HG02588 (cell line): Measurements from ENCODE around the gene HNRNPUL2.
"Not testable (repeated sequence)": the region's sequence is repeated elsewhere in the genome, so short reads cannot be mapped to it uniquely, and the experiment has no call there.

Experiments used
- ATAC-seq: cut with Tn5 transposase; IDR thresholded peaks from one replicate; pipeline ENCODE4 v1.9.1; 2021; ENCODE audit warnings: mild to moderate bottlenecking, moderate library complexity; ENCODE audit not compliant: unreplicated experiment

Gene HNRNPUL2

DNA sequence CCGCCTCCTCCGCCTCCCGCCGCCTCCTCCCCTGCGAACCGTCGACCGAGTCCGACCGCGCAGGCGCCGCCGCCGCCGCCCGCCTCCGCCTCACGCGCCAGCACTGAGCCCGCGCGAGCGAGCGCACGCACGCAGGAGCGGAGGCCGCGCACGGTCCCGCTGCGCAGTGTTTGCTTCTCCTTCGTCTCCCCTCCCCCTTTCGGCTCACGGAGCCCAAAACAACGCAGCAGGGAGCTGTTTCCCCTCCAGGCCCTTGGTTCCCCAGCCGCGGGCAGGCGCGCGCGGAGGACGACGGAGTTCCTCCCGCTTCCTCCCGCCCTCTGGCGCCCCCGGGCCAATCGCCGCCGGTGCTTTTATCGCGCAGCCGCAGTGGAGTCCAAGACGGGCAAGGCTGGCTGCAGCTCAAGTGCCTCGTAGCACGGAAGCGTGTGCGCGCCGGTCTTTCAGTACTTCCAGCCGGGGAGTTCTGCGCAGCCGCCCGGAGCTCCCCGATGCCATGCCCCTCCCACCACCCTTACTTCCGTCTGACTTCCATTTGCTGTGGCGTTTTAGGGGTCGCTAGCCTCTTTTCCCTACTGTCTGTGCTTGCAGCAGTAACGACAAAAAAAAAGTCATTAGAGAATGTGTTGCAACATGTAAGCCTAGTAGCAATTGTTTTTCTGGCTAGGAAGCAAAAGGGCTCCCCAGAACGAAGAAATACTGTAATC lies at the start of gene HNRNPUL2:
HNRNPUL2 (minus strand) TSS at position 293 of the 707 bp plus-strand sequence. CDS start 301 bp downstream, outside the sequence.
- peak; percentile 69 for ATAC-seq

DNA sequence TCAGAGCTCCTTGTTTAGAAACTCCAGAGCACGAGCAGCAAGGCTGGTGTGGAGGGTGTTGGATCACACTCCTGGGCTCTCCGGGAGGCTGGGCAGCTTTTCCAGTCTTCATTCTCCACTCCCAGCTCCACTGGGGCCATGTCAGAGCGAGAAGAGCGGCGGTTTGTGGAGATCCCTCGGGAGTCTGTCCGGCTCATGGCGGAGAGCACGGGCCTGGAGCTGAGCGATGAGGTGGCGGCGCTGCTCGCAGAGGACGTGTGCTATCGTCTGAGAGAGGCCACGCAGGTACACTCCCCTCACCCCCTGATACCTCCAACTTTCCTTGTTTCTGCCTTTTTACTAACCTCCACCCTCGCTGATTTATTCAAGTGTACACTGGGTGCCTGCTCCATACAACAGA lies 48.4 kb upstream of the HNRNPUL2 start:
- no peak for ATAC-seq

DNA sequence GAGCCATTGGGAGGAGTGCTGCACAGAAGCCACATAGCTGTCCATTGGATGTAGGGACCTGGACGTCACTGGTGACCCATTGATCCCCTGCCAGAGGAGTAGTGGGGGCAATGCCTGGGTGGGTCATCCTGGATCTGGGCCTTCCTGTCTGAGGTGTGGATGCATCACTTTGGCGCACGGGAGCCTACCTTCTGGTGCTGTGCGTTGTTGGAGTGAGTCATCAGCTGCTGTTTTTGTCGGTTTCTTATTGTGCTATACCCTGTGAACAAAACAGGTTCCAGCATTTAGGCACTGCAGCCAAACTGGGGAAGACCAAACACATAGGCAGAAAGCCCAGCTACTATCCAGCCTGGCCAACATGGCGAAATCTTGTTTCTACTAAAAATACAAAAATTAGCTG lies 47.1 kb upstream of the HNRNPUL2 start:
- no peak for ATAC-seq

DNA sequence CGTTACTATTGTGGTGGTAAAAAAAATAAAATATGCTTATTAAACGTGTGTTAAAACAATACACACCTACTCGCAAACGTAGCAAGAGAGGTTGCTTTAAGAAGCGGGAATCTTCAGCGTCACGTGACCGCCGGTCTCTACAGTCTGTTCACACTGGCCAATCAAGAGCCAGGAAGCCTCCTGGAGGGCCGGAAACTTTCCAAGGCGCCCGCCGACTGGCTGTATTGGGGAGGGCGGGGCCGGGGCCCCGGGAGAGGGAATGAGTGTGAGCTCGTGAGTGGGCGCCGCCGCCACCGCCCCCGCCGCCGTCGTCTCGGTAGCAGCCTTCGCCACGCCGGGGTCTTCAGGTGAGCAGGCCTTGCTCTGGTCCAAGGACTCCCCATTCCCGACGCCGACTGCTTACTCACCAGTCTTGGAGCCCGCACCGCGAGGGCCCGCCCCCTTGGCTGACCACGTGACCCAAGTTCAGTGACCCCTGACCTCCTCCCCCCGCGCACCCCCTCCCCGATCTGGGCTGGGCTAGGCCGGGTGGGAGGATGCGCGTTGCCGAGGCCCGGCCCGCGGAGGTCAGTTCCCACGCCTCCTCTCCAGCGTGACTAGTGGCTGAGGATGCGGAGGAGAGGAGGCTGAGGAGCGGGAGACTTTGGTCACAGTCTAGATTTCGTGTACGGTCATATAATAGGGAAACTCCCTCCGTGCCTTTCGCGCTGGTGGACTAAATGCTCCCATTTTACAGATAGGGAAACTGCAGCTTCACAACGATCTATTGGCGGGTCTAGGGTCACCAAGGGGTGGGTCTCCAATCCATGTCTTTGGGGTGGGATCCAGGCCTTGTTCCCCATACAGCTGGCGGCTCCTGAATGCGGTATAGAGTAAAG lies 44.1 kb upstream of the HNRNPUL2 start, which contains the start of gene TAF6L:
TAF6L (plus strand) TSS at position 253 of the 878 bp plus-strand sequence. CDS start 4,388 bp downstream, outside the sequence.
- peak; percentile 82 for ATAC-seq

DNA sequence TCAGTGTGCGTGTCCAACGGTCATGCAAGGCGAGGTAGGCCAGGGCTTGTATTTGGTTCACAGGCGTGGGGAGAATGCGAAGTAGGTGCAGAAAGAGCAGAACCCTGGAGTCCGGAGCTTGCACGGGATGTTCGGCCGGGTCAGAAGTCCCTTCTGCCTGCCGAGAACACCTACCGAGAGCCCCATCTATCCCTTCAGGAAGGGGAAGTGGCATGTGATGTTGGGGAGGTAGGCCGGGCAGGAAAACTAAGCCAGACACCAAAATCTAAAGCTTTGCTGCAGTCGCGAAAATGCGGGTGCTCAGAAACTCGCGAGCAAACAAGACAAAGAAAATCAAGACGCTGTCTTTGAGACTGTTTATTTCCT lies 43.5 kb upstream of the HNRNPUL2 start:
- ATAC-seq, result peak; percentile 6

DNA sequence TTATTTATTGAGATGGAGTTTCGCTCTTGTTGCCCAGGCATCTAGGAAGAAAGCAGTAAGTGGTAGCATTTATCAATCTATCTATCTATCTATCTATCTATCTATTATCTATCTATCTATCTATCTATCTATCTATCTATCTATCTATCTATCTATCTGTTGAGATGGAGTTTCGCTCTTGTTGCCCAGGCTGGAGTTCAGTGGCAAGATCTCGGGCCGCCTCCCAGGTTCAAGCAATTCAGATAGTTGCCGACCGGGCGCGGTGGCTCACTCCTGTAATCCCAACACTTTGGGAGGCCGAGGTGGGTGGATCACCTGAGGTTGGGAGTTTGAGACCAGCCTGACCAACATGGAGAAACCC lies 33.6 kb upstream of the HNRNPUL2 start:
- ATAC-seq, result not testable (repeated sequence)

DNA sequence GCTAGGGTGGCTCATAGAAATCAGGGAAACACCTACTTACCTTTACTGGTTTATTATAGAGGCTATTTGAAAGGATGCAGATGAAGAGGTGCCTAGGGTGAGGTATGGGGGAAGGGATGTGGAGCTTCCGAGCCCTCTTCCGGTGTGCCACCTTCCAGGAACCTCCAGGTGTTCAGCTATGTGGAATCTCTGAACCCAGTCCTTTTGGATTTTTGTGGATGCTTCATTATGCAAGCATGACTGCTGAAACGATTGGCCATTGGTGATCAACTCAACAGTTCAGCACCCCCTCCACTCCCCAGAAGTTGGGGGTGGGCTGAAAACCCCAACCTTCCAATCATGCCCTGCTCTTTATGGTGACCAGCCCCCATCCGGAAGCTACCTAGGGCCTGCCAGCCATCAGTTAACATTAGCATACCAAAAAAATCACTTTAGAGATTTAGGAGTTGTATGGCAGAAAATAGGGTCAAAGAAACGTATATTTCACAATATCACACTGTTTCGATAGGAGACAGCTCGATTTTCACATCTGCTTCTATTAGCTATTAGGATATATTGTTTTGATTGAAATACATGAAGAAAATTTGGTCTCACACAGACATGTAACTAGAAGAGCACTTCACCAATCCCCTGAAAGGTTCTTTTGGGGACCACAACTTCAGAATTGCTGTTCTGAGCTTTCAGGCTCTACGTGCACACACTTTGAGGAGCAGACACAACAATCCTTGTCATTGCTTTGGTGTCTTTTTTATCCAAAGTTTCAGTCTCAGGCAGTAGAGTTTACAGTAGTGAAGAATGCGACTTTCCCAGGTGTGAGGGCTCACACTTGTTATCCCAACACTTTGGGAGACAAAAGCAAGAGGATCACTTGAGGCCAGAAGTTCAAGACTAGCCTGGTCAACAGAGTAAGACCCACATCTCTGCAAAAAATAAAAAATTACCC lies 30.9 kb upstream of the HNRNPUL2 start:
- ATAC-seq, result no peak

DNA sequence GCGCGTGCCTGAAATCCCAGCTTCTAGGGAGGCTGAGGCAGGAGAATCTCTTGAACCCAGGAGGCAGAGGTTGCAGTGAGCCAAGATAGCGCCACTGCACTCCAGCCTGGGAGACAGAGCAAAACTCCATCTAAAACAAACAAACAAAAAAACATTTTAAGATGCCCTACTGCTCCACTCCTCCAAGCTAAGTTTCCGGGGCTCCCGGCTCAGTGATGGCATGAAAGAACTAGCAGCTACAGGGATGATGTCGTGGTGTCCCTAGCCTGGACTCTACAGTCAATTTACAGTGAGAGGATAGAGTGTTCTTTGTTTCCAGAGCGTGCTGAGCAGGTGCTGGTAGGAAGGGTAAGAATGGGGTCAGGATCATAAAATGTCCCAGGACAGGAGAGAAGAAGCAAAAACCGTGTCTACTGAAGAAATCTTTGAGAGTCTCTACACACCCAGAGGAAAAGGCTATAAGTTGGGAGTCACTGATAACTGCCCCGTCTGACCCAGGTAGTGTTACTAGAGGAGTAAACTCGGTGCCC lies 27.9 kb upstream of the HNRNPUL2 start:
- ATAC-seq, result no peak

DNA sequence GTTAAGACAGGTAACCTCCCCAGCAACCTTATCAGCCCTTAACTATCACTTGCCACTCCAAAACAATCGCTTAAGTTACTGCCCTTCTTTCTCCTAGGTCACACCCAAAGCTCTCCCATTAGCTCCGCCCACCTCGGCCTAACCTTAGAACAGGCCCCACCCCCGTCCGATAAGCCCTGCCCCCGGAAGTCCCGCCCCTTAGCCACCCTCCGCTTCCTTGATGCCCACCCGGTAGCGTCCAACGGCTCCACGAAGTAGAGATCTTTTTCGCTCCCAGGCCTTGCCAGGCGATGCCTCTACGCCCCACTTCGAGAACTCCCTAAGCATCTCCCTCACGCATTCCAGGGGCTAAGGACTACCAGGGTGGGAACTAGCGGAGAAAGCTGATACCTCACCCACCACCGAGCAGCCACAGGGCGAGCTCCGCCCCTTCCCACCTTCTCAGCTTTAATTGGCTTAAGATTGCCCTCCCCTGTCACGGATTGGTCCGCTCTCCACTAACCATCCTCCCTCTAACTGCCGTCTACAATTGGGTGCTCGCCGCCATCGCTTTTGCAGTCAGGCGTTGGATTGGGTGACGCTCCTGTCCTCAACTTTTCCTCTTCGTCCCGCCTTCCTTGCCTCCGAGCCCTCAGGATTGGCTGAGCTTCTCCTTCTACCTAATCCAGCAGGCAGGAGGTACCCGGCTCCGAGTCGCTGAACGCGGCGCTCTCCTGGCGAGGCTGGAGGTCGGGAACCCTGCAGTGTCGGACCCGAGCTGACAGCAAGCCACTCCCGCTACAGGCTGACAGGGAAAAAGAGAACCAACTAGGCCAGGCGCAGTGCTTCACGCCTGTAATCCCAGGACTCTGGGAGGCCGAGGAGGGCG lies 26.7 kb upstream of the HNRNPUL2 start, which contains the start of gene ZBTB3:
ZBTB3 (minus strand) TSS at position 425 of the 868 bp plus-strand sequence. CDS start 496 bp downstream, outside the sequence.
- ATAC-seq, result peak; percentile 89

DNA sequence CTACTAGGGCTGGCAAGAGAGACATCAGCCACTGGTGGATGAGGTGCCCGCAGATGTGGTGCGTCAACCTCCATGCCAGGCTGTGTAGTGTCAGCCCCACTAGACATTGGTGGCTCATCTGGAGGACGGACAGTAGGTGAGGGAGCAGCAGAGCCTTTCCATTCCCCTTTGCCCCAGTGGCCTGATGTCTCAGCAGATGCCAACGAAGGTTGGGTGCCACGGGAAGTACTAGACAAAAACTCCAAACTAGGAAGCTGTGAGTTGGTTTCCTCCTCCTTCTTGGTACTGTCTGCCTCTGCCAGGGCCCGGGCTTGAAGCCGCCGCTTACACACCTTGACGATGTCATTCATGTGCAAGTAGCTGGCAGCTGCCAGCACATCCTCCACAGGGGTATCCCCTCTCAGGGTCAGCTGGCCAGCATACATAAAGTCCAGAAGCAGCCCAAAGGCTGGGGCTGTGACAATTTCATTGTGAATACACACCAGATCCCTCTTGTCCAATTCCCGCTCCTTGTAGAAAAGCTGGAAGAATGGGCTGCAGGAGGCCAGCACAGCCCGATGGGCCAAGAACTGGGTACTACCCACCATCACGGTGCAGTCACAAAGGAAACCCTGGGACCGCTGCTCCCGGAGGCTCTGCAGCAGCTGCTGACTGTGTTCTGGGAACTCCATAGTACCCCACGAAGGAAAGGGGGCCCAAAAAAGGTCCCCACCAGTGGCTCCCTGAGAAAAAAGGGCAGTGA lies 25.9 kb upstream of the HNRNPUL2 start:
- no peak for ATAC-seq

DNA sequence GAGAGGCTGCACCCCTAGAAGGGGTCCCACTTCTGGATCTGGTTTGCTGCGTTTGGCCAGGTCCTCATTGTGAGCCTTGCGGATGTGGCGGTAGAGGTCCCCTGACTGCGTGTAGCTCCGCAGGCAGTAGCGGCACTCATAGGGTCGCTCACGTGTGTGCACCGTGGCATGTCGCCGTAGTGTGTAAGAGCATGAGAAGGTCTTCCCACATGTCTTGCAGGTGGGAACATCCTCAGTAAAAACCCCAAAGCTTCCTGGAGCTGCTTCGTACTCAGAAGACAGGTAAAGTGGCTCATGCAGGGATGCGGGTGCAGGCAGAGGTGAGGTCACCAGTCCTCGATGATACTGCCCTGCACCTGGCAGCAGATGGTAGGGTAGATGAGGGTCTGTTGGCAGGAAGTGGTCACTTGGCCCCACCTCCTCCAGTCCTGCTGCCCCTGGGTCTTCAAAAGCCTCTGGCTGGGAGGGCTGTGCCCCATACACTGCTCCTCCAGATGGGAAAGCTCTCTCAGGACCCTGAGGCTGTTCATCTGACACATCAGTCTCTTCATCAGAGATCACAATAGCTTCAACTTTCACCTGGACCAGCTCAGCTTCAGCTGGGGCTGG lies 25.0 kb upstream of the HNRNPUL2 start:
- no peak for ATAC-seq

DNA sequence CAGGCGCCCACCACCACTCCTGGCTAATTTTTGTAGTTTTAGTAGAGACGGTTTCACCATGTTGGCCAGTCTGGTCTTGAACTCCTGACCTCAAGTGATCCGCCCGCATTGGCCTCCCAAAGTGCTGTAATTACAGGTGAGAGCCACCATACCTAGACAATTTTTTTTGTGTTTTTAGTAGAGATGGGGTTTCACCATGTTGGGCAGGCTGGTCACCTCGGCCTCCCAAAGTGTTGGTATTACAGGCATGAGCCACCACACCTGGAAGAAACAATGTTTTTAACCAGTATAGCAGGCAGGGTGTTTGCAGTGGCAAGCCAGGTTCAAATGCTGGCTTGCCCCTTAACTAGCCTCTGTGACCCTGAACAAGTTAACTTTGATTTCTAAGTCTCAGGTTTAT lies 22.7 kb upstream of the HNRNPUL2 start:
- not testable (repeated sequence) for ATAC-seq

DNA sequence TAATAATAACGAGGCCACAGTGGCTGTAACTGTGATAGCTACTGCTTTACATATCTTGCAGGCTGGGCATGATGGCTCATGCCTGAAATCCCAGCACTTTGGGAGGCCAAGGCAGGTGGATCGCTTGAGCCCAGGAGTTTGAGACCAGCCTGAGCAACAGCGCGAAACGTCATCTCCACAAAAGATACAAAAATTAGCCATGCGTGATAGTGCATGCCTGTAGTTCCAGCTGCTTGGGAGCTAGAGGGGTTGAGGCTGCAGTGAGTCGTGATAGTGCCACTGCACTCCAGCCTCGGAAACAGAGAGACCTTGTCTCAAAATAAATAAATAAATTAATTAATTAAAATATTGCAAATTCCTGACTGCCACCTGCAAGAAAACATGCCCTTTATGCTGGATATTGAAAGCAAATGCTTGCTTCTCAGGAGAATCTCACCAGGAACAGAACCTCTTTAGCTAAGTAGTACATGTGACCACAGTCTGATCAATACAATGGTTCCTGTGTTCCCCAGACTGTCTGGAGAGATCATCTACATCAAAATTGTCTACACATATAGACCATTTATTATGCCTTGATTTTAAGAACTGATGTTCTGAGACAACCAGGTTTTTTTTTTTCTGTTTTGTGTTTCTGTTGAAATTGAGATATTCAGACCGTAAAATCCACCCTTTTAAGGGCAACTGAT lies 20.4 kb upstream of the HNRNPUL2 start:
- ATAC-seq, result no peak

DNA sequence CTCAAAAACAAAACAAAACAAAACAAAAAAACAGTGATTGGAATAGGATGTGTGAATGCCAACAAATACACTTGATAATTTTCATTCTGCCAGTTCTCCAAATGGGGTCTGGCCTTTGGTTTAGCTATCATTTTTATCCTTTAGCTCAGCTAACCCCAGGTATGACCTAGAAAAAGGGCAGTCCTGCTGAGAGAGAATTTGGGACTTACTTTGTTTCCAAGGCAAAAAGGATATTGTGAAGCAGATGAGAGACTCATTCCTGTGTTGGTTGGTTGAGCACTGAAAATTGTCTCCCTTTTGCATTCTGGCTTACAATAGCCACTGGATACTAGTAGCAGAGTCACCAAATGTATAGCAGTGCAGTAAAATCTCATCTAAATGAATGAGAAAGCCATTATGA lies 9.9 kb upstream of the HNRNPUL2 start:
- no peak for ATAC-seq

DNA sequence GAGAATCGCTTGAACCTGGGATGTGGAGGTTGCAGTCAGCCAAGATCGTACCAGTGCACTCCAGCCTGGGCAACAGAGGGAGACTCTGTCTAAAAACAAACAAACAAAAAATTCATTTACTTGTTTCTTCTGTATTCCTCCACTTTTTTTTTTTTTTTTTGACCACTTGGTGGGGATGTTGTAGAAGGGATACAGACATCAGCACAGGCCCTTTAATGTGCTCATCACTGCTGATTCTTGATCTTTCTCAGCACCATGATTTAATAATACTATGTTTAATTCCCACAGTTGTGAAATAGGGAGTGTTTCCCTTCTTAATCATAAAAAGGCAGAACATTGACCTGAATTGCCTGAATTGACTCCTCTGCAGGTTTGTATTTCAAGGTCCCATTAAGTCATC lies 5.6 kb upstream of the HNRNPUL2 start:
- no peak for ATAC-seq

DNA sequence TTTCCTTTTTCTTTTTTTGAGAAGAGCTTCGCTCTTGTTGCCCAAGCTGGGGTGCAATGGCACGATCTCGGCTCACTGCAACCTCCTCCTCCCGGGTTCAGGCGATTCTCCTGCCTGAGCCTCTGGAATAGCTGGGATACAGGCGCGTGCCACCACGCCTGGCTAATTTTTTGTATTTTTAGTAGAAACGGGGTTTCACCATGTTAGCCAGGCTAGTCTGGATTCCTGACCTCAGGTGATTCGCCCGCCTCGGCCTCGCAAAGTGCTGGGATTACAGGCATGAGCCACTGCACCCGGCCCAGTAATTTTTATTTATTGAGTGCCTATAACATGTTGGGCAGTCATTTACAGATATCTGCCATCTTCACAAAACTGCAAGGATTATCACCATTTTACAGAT lies 2.8 kb upstream of the HNRNPUL2 start:
- ATAC-seq, result not testable (repeated sequence)

DNA sequence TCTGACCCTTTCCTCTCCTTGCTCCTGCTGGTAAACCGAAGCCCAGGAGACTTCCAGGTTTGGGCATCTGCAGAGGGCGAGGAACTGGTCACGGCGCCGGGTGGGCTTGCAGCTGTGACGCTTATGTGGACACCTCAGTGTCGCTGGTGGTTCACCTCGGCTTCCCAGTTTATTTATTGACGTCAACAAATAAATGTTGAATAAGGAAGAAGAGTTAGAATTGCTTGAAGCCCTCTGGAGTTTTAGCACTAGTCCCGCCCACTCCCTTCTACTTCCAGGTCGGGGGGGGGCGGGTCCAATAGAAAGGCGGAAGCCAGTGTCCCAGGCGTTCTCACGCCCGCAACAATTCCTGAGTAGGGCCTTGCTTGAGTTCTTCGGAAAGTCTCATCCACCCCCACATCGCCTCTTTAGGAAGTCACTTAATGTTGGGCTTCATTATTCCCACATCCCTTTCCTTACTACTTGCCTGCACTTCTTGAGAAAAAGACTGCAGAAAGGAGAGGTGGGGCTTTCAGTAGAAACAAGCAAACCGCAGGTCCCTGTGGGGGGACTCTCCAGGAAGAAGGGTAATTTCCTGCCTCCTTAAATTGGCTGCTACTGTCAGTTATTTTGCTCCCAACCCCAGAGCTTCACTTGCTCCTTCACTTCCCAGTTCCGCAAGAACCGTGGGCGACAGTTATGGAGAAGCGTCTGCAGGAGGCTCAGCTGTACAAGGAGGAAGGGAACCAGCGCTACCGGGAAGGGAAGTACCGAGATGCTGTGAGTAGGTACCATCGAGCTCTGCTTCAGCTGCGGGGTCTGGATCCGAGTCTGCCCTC lies 1.1 kb upstream of the HNRNPUL2 start, which contains the start of gene TTC9C:
TTC9C (plus strand) TSS at position 316 of the 818 bp plus-strand sequence; CDS start at position 679, 363 bp downstream.
- peak; percentile 14 for ATAC-seq
